Calu3 (cell line): Measurements from ENCODE around the gene CDH13. TPM values are rescaled to one million over a fixed set of nuclear protein-coding genes. Genes with fewer than 3 reads are reported as not detected.

ENCODE experiments used
- BruUV-seq: library from RNA; stranded (reverse); fragments of 400-500 nt; replicated peaks from 2 replicates; lab custom pipeline; 2021; lab: Mats Ljungman, UMichigan
- CTCF ChIA-PET: fragments of 300-600 bp; sonication (Branson Sonifier 250); formaldehyde crosslinking; loops from one replicate; lab custom pipeline; 2022; ENCODE audit warnings: antibody characterized with exemption; lab: Charles Lee
- DNase-seq: peaks from one replicate; pipeline ENCODE4 v3.0.0; 2022
- H3K27ac Mint-ChIP-seq: one replicate; pipeline ENCODE4 v1.8.0; 2022; ENCODE audit warnings: mixed read lengths; ENCODE audit not compliant: unreplicated experiment
- H3K27me3 Mint-ChIP-seq: one replicate; pipeline ENCODE4 v1.8.0; 2022; ENCODE audit warnings: mixed read lengths; ENCODE audit not compliant: unreplicated experiment
- H3K36me3 Mint-ChIP-seq: one replicate; pipeline ENCODE4 v1.8.0; 2022; ENCODE audit warnings: mild to moderate bottlenecking, moderate library complexity, mixed read lengths; ENCODE audit not compliant: insufficient read depth, unreplicated experiment
- H3K4me1 Mint-ChIP-seq: one replicate; pipeline ENCODE4 v1.8.0; 2022; ENCODE audit warnings: mild to moderate bottlenecking, low read depth, mixed read lengths; ENCODE audit not compliant: unreplicated experiment
- H3K4me3 Mint-ChIP-seq: one replicate; pipeline ENCODE4 v1.8.0; 2022; ENCODE audit warnings: mild to moderate bottlenecking, low read depth, moderate library complexity, mixed read lengths; ENCODE audit not compliant: unreplicated experiment
- H3K9me3 Mint-ChIP-seq: one replicate; pipeline ENCODE4 v1.8.0; 2022; ENCODE audit warnings: low read depth, mixed read lengths; ENCODE audit not compliant: unreplicated experiment
- intact Hi-C: fragments of 100-400 bp; cut with micrococcal nuclease; formaldehyde crosslinking; loops from one replicate; pipeline ENCODE4 v1.10.0; 2022; ENCODE audit not compliant: unreplicated experiment
- total RNA-seq: library from RNA; stranded (reverse); gene quantifications from 2 replicates; pipeline ENCODE4 v1.2.3, GENCODE V29; 2022
- TF ChIP-seq, protein P1 (sequence below): fragments of 200-600 bp; IDR thresholded peaks from one replicate; pipeline ENCODE4 v1.8.0; 2022; ENCODE audit warnings: antibody characterized with exemption; ENCODE audit not compliant: unreplicated experiment

The CDH13 gene
- total RNA-seq, 1 experiment from 2014 or later = not detected

GRCh38 chr16:83449861-83450260 lies 823.1 kb downstream of the CDH13 start:
- intact Hi-C loops = no loop called here
- CTCF ChIA-PET = no interaction called here
- no TSS peak for BruUV-seq
- no peak overlapping the region for H3K27ac Mint-ChIP-seq
- no peaks in the 10 kb centered on the region for H3K9me3 Mint-ChIP-seq
- no peaks in the 10 kb centered on the region for H3K27me3 Mint-ChIP-seq
- TF ChIP-seq, protein P1, sequence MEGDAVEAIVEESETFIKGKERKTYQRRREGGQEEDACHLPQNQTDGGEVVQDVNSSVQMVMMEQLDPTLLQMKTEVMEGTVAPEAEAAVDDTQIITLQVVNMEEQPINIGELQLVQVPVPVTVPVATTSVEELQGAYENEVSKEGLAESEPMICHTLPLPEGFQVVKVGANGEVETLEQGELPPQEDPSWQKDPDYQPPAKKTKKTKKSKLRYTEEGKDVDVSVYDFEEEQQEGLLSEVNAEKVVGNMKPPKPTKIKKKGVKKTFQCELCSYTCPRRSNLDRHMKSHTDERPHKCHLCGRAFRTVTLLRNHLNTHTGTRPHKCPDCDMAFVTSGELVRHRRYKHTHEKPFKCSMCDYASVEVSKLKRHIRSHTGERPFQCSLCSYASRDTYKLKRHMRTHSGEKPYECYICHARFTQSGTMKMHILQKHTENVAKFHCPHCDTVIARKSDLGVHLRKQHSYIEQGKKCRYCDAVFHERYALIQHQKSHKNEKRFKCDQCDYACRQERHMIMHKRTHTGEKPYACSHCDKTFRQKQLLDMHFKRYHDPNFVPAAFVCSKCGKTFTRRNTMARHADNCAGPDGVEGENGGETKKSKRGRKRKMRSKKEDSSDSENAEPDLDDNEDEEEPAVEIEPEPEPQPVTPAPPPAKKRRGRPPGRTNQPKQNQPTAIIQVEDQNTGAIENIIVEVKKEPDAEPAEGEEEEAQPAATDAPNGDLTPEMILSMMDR = no peak
- DNase-seq = no peak
- H3K36me3 Mint-ChIP-seq = no peaks in the 10 kb centered on the region
- no peaks in the 10 kb centered on the region for H3K4me1 Mint-ChIP-seq
- no peak overlapping the region for H3K4me3 Mint-ChIP-seq

- intact Hi-C loops = no loop called here
- BruUV-seq = no TSS peak
- H3K27me3 Mint-ChIP-seq = no peaks in the 10 kb centered on the region
- H3K27ac Mint-ChIP-seq = no peak overlapping the region
- CTCF ChIA-PET = no interaction called here
- no peak overlapping the region for H3K4me3 Mint-ChIP-seq
- H3K36me3 Mint-ChIP-seq = no peaks in the 10 kb centered on the region
- H3K9me3 Mint-ChIP-seq = peaks cover 11% of the 10 kb centered on the region
- H3K4me1 Mint-ChIP-seq = no peaks in the 10 kb centered on the region
- TF ChIP-seq, protein P1 = no peak
- DNase-seq = no peak
Observed at GRCh38 chr16:83453977-83454376, 827.2 kb downstream of the CDH13 start.

- intact Hi-C loops = no loop called here
- BruUV-seq = no TSS peak
- DNase-seq = no peak
- Mint-ChIP-seq H3K36me3 (no peaks in the 10 kb centered on the region), H3K27me3 (no peaks in the 10 kb centered on the region), H3K9me3 (peaks cover 13% of the 10 kb centered on the region), H3K4me1 (no peaks in the 10 kb centered on the region), H3K4me3 (no peak overlapping the region), H3K27ac (no peak overlapping the region)
- CTCF ChIA-PET = no interaction called here
- TF ChIP-seq, protein P1 = no peak
Observed at GRCh38 chr16:83455716-83456115, 828.9 kb downstream of the CDH13 start.

- Mint-ChIP-seq H3K9me3 (peaks cover 13% of the 10 kb centered on the region), H3K27me3 (no peaks in the 10 kb centered on the region), H3K4me3 (no peak overlapping the region), H3K27ac (no peak overlapping the region), H3K36me3 (no peaks in the 10 kb centered on the region), H3K4me1 (no peaks in the 10 kb centered on the region)
- no peak for DNase-seq
- no TSS peak for BruUV-seq
- CTCF ChIA-PET = no interaction called here
- intact Hi-C loops = no loop called here
- TF ChIP-seq, protein P1 = no peak
Observed at GRCh38 chr16:83456934-83457333, 830.2 kb downstream of the CDH13 start.
